ENCODE measurements around the gene ZNF302.
"Not testable (repeated sequence)": the region's sequence is repeated elsewhere in the genome, so short reads cannot be mapped to it uniquely, and the experiment has no call there.

The ZNF302 gene

DNA sequence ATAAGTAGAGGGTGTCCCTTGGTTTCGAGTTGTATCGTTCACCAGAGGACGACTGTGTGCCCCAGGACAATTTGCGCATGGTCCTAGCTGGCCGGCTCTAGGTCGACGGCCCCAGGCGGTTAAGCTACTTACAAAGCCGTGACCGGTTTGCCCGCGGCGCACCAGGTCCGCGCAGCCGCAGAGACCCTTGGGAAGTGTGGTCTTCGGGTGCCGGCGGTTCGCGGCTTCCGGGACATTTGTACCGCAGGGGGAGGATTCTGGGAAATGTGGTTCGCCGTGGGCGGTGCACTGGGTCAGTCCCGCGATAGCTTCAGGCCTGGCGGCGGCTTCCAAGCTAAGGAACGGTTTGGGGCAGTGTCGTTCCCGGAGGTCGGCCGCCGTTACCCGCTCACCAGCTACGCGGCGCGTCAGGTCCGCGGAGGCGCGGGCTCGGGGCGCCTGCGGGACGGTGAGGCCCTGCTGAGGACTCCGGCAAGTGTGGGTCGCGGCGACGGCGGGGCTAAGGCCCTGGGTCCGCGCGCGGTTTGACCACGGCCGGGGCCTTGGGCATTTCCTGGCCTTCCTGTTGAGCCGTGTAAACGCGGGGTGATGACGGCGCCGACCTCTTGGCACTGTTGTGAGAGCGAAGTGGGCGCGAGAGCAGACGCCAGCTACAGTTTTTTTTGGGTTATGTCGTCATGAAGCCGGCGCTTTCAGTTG, at the start of gene ZNF302:
Gene ZNF302, plus strand, starts transcription at position 293 of the 699 bp plus-strand sequence. CDS start 1,127 bp downstream, outside the sequence.
- peak; percentile 89 for DNase-seq

DNA sequence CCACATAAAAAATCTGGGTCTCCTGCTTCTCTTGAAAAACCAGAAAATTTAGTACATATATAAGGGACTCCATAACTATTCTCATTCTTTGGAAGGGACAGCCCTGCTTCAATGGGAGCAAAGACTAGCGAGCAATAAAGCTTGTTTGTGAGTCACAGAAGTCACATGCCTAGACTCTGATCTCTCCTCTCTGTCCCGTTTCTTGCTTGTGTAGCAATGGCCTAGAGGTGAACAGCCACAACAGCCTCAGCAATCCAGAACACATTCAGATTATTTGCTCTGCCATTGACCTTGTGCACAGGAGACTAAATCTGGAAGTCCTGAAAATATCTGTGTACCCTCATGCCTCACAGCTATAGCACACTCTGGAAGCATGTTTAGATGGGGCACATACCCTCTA, 43.7 kb upstream of the ZNF302 start:
- DNase-seq = no peak

DNA sequence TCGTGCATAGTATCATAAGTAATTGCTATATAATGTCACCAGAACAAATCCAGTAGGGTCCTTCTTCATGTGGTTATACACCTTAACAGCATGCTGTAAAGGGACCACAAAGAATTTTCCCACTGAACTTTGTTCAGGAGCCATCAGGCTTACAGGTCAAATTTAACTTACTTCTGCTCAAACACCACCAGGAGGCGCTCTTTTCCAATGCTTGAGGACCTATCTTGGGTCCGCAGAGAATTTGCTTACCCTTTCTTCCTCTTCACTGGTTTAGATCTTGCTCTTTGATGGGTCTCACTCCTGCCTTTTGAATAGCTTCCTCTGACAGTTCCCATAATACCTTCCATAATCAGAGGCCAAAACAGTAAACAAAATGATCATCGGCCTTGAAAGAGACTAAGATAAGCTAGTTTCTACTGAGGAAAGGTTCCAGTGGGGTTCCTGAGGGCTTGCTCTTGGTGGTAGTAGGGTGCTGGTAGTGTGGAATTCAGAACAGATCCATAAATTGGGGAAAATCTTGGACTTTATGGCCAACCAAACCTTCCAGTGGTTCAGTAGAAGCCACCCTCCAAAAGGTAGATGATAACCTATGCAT, 37.9 kb upstream of the ZNF302 start:
- DNase-seq = peak; percentile 54

DNA sequence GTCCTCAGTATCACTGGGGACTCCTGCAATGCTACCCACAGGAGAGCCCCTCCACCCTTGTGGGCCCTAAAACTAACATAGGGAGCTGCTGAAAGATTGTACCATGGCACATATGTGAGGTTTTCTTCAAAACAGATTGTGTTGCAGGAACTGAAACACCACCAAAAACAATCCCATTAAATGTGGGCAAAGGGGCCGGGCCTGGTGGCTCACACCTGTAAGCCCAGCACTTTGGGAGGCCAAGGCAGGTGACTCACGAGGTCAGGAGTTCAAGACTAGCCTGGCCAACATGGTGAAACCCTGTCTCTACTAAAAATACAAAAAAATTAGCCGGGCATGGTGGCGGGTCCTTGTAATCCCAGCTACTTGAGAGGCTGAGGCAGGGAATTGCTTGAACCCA, 35.2 kb upstream of the ZNF302 start:
- no peak for DNase-seq

DNA sequence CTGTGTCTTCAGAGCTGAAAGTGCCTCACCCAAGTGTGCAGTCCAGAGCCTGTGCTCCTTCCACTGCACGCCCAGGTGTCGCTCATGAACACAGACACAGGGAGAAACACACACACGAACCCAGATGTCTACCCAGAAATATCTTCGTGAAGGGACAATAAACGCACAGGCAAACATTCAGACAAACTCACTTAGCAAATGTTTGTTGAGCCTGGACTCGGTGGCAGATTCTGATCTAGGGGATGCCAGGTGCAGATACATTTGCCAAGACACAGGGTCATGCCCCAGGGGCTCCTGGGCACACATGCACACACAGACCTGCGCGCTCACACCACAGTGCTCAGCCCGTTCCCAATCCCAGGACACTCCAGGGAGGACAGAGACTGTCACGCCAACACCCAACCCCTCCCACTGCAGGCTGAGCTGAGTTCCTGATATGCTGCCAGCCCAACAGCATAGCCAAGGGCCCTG, 32.5 kb upstream of the ZNF302 start:
- DNase-seq = no peak

DNA sequence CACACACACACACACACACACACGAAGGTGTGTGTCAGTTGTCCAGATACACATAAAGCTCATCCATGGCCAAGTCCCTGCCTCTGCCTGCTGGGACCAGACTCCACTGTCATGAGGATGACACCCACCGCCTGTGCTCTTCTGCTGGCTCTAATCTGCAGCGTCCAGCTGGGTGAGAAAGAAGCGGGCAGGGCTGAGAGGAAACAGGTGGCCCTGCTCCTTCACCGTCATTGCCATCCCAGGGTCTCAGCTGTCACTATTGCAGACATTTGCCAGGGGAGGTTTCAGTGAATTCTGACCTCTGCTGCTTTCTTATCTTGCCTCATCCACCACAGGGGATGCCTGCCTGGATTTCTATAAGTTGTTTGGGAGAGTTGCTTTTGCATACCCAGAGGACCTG, 31.9 kb upstream of the ZNF302 start:
- DNase-seq = no peak

DNA sequence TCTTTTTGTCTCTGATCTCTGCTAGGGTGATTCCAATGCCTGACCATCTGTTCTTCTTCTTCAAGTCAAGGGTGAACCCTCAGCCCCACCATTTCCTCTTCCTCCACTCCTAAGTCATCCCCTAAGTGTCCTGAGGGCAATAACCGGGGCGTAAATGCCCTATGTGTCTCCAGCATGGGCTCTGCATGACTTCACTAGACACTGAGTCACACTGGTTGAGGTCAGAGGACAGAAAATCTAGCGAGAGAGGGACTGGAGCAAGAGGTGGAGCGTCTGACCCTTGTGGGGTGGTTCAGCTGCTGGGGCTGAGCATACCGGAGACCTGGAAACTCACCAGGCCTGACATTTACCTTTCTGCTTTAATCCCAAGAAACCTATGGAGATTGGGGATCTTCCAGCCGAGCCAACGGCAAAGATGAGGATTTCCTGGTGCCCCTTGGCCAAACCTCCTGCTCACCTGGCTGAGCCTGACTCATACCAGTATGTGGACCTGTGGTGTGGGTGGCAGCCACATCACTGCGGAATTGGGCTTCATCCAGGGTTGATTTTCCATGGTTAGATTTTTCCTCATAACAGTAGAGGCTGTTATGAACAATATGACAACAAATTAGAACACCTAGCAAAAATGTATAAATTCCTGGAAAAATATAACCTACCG, 27.5 kb upstream of the ZNF302 start:
- DNase-seq = no peak

DNA sequence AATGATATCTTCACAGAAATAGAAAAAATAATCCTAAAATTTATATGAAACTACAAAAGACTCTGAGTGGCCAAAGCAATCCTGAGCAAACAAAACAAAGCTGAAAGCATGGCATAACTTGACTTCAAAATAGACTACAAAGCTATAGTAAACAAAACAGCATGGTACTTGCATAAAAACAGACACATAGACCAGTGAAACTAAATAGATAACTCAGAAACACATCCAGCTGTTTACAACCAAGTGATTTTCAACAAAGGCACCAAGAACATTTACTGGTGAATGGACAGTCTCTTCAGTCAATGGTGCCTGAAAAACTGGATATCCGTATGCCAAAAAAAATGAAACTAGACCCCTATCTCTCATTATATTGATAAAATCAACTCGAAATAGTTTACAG, 25.7 kb upstream of the ZNF302 start:
- DNase-seq = no peak

DNA sequence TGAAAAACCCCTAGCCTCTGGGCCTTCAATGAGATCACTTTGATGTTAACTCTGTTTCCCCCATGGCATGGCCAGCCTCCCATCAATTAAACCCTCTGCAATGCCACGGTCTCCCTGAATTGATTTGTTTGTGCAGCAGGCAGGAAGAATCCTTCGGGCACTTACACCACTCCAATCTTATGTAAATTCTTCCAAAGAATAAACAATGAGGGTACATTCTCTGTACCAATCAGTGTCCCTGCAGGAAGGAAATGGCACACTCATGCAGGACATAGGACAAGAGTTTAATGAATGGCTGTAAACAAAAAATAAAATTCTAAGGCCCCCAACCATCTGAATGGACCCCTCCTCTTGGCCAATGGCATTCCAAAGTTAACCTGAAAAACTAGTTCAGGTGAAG, 22.7 kb upstream of the ZNF302 start:
- no peak for DNase-seq

DNA sequence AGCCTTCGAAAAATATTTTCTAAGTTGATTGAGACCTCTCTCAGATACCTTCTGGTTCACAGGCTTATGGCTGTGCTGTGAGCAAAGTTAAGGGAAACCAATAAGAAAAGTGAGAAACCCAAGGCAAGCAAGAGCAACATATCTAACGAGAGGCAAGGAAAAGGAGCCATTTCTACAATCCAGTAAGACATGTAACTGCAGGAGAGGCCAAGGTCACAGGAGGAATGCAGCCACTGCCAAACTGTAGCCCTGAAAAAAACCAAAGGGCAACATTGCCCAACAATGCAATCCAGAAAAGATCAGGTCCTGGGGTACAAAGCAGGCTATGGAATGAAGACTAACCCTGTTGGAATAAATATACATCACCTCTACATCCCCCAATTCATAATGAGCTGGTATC, 21.8 kb upstream of the ZNF302 start:
- no peak for DNase-seq

DNA sequence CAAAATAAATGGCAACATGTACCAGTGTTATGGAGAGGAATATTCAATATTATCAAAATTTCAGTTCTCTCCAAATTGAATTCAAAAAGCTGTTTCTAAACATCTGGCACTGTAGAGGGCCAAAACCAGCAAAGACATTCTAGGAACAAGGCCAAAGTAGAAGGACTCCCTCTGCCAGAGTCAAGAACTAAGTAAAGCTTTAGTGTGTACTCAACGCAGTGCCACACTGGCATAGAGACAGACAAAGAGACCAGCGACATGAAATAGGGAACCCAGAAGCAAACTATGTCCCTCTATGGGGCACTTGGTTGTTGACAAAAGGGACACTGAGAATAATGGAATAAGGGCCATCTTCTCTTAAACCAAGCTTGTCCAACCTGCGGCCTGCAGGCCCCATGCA, 16.1 kb upstream of the ZNF302 start:
- no peak for DNase-seq

DNA sequence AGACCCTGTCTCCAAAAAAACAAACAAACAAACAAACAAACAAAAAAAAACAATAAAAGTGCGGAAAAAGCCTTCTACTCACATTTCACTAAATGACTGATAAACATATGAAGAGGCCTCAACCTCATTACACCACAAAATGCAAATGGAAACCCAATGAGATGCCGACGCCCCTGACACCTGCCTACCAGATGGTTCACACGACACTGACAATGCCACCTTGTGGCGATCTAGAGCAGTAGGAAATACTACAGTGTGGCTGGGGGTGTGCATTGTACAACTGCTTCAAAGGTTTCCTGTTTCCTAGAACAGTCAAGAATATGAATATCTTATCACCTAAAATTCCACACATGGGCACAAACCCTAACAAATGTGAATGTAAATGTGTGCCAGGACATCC, 14.6 kb upstream of the ZNF302 start:
- peak; percentile 6 for DNase-seq

DNA sequence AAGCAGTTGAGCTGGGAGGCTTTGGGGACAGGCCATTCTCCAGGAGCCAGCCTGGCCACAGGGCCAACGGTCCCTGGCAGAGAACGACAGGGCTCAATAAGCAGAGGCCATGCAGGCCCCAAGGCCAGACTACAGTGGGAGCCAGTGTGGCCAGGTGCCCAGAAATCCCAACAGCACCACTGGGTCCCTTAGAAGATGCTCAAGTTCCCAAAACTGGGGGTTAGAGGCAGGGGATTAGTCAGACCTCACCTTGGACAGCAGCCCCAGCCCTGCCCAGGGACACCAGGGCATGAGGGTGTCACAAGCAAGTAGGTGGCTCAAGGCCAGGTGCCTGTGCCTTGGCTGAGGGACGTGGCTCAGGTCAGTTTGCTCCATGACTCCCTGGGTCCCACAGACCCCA, 13.3 kb upstream of the ZNF302 start:
- DNase-seq = no peak

DNA sequence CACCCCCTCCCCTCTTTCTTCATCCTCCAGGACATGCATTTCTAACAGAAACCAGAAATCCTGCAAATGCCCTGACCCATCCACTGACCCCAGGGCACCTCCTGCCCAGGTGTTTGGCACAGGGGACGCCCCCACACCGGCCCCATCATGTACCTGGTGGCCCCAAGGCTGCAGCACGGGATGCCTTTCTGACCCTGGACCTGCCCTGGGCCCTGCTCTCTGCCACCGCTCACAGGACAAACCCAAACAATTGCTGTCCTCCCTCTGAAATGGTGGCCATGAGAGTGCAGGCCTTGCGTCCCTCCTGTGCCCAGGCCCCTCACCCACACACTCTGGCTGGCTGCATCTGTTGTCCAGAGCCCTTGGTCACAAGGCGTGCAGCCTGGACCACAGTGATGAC, 12.6 kb upstream of the ZNF302 start:
- no peak for DNase-seq

DNA sequence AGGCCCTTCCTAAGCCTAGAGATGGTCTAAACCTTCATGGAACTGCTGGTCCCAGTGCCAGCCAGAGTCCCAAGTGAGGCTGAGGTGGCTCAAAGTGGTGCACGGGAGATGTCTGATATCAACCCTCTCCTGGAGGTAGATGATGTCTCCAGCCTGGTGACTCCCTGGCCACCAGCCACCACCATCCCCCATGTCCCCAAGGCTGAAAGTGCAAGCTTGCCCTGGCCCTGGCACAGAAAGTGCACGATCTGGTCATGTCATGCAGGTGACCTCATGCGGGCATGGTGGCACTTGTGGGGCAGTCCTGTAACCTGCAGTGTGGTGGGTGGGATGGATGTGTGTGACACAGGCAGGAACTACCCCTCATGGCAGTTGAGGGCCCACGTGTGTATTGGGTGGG, 12.2 kb upstream of the ZNF302 start:
- not testable (repeated sequence) for DNase-seq

DNA sequence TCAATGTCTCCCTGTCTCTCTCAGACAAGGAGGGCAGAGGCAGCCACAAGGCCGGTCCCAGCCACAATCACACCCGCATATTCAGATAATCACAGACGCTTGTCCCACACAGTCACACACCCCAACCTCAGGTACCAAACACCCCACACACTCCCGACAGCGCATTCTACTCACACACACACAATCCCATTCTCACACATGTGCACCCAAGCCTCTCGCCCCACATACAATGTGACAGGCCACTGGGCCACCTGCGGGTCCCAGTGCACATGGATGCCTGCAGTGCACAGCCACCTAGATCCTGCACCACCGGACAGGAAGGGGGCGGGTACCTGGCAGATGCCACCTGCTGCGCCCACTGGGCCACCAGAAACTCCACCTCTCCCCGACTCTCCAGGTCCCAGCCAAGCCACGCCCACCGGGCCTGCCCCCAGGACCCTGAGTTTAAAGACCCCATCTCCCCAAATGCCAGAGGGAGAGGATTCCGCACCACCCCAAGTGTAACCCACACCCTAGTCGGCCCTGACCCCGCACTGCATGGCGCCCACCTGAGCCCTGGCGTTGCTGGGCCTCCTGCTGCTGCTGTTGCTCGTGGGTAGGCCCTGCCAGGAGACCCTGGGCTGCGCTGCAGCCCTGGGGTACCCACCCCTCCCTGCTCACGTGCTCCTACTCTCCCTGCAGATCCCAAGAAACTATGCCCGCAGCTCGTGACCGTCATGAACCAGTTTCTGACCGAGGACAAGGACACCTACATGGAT, 11.1 kb upstream of the ZNF302 start:
- no peak for DNase-seq

DNA sequence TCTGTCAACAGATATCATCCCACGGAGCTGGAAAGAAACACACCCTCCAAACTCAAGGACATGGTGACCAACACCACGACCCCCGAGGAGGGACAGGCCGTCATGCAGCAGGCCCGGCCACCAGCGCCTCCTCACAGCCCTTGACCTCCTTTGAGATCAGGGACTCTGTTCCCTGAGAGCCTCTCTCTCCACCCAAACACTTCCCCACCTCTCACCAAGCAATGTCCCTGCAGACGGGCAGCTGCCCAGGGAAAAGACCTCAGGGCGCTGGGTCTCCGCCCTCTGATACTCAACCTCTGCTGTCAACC, 10.6 kb upstream of the ZNF302 start:
- no peak for DNase-seq

DNA sequence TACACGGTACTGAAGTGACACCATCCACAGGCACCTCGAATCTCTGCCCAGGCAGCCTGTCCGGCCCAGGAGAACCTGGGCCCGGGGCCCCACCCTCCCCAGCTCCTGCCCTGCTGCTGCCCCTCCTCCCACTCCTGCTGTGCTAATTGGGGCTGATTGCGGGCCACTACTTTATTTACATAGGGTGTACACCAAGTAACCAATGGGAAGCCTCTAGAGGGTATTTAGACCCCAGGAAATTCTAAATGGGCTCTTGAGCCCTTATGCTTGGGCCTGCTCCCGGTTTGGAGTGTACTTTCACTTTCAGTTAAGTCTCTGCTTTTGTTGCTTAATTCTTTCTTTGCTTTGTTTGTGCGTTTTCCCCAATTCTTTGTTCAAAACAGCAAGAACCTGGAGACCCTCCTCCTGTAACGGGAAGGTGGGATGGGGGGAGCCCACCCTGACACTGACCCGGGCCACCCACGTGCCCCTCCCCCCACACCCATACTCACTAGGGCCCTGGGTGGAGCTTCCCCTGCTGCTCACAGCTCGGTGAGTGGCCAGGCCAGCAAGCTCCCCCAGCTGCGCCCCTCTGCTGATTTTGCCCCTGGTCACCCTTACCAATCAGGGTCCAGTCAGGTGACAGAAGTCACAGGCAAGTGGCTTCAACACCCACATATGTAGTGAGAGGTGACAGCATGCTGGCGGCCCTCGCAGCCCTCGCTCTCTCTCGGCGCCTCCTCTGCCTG, 10.0 kb upstream of the ZNF302 start:
- peak; percentile 29 for DNase-seq

DNA sequence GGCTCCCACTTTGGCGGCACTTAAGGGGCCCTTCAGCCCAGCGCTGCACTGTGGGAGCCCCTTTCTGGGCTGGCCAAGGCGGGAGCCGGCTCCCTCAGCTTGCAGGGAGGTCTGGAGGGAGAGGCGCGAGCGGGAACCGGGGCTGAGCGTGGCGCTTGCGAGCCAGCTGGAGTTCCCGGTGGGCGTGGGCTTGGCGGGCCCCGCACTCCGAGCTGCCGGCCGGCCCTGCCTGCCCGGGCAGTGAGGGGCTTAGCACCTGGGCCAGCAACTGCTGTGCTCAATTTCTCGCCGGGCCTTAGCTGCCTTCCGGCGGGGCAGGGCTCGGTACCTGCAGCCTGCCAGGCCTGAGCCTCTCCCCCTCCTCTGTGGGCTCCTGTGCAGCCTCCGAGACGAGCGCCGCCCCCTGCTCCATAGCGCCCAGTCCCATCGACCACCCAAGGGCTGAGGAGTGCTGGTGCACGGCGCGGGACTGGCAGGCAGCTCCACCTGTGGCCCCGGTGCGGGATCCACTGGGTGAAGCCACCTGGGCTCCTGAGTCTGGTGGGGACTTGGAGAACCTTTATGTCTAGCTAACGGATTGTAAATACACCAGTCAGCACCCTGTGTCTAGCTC, 9.3 kb upstream of the ZNF302 start:
- DNase-seq = not testable (repeated sequence)

DNA sequence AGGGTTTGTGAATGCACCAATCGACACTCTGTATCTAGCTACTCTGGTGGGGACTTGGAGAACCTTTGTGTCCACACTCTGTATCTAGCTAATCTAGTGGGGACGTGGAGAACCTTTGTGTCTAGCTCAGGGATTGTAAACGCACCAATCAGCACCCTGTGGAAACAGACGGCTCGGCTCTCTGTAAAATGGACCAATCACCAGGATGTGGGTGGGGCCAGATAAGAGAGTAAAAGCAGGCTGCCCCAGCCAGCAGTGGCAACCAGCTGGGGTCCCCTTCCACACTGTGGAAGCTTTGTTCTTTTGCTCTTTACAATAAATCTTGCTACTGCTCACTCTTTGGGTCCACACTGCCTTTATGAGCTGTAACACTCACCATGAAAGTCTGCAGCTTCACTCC, 8.8 kb upstream of the ZNF302 start:
- DNase-seq = peak; percentile 23

DNA sequence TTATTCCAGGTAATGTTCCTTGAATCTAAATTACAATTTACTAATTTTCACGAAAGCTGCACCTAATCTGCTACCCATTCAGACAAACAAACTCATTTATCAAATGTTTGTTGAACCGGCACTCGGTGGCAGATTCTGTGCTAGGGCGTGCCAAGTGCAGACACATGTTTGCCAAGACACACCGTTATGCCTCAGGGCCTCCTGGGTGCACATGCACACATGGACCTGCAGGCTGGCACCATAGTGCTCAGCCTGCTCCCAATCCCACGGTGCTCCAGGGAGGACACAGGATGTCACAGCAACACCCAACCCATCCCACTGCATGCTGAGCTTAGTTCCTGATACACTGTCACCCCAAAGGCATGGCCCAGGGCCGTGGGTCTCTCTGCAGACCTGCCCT, 8.2 kb upstream of the ZNF302 start:
- no peak for DNase-seq

DNA sequence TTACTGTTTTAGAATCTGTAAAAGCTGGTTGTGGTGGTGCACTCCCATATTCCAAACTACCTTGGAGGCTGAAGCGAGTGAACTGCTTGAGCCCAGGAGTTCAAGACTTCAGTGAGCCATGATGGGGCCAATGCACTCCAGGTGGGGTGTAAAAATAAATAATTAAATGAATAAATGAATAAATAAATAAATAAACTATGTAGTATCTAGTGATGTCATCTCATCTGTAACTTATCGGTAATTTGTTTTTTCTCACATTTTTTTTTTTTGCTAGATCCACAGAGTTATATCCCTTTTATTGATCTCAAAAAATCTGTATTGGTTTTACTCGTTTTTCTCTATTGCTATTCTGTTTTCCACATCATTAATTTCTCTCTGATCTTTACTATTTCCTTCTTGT, 5.5 kb upstream of the ZNF302 start:
- no peak for DNase-seq

DNA sequence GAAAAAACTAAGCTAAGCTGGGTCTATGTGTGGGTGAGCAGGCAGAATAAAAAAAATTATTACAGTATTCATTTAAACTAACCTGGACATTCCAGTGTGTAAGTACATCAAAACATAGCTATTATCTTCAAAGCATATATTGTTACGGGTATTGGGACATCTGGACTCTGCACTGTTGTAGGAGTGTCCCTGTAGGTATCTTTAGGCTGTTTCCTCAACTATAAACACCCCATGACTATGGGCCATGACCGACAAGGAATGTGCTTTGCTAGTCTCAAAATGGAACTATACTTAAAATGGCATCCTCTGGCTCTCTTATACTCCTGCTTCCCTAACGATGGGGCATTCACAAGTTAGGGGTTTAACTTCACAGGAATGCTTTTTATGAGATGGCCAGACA, 3.9 kb upstream of the ZNF302 start:
- DNase-seq = no peak

Data from NCI-H1092 (cell line).